Lower lobe of right lung (tissue), 2 donors: ENCODE data around the gene USH1C. TPM values are rescaled to one million over a fixed set of nuclear protein-coding genes. Genes with fewer than 3 reads are reported as not detected.

ENCODE experiments used
- ATAC-seq, 2 donors: fragments of 200-7000 bp; cut with Tn5 transposase; one replicate each; pipeline ENCODE4 v1.9.1; 2020 to 2022; ENCODE audit warnings: mild to moderate bottlenecking in 2 of 2, moderate library complexity in 2 of 2
- DNase-seq: peaks from one replicate; pipeline ENCODE4 v3.0.0-alpha.2; 2020
- H3K27ac ChIP-seq: fragments of 200-600 bp; one replicate; pipeline ENCODE4 v1.8.0; 2022
- H3K27me3 ChIP-seq: fragments of 200-600 bp; one replicate; pipeline ENCODE4 v1.8.0; 2022; ENCODE audit warnings: low read depth
- H3K36me3 ChIP-seq: fragments of 200-600 bp; one replicate; pipeline ENCODE4 v1.8.0; 2022; ENCODE audit warnings: mild to moderate bottlenecking
- H3K4me1 ChIP-seq: fragments of 200-600 bp; one replicate; pipeline ENCODE4 v1.8.0; 2022
- H3K4me3 ChIP-seq: fragments of 200-600 bp; one replicate; pipeline ENCODE4 v1.8.0; 2022; ENCODE audit warnings: mild to moderate bottlenecking
- H3K9me3 ChIP-seq: fragments of 200-600 bp; one replicate; pipeline ENCODE4 v1.8.0; 2022
- CTCF ChIP-seq: fragments of 200-600 bp; IDR thresholded peaks from one replicate; pipeline ENCODE4 v1.8.0; 2022; ENCODE audit warnings: antibody characterized with exemption, mild to moderate bottlenecking
- intact Hi-C: fragments of 100-400 bp; cut with DNase I; formaldehyde crosslinking; loops from one replicate; pipeline ENCODE4 v1.11.0; 2022
- total RNA-seq: library from RNA; stranded (reverse); fragmentation: NEBNext Ultra II Directional; extraction: Animal tissue kit (Norgen Biotek cat#: 25700); gene quantifications from one replicate; pipeline ENCODE4 v1.2.1, GENCODE V29; 2021
- donor health status: DM: no; HTN: yes; CAD: no; lungs with severe emphysema.

The USH1C gene
- total RNA-seq, 1 donor from 2014 or later: 0.30 TPM

GRCh38 chr11:17519061-17519885 is 24.9 kb downstream of the USH1C start:
- H3K4me3 ChIP-seq: no peak overlapping the region
- no peaks in the 10 kb centered on the region for H3K27me3 ChIP-seq
- DNase-seq (no peak), ATAC-seq (no peak)
- H3K27ac ChIP-seq: no peak overlapping the region
- H3K9me3 ChIP-seq: no peaks in the 10 kb centered on the region
- intact Hi-C loops: no loop called here
- no peaks in the 10 kb centered on the region for H3K36me3 ChIP-seq
- H3K4me1 ChIP-seq: no peaks in the 10 kb centered on the region
- TF ChIP-seq CTCF: no peak

GRCh38 chr11:17518366-17518765 is 25.9 kb downstream of the USH1C start:
- TF ChIP-seq CTCF: no peak

GRCh38 chr11:17517186-17517585 is 27.0 kb downstream of the USH1C start:
- TF ChIP-seq CTCF: no peak
- ATAC-seq (no peak), DNase-seq (no peak)
- no peaks in the 10 kb centered on the region for H3K4me1 ChIP-seq
- H3K27ac ChIP-seq: no peak overlapping the region
- no peaks in the 10 kb centered on the region for H3K9me3 ChIP-seq
- no peaks in the 10 kb centered on the region for H3K36me3 ChIP-seq
- intact Hi-C loops: no loop called here
- H3K4me3 ChIP-seq: no peak overlapping the region
- H3K27me3 ChIP-seq: no peaks in the 10 kb centered on the region

More at GRCh38 chr11:17518366-17518765, 25.9 kb downstream of the USH1C start:
- no peak overlapping the region for H3K27ac ChIP-seq
- H3K4me1 ChIP-seq: no peaks in the 10 kb centered on the region
- intact Hi-C loops: no loop called here
- ATAC-seq (no peak), DNase-seq (no peak)
- no peaks in the 10 kb centered on the region for H3K9me3 ChIP-seq
- no peak overlapping the region for H3K4me3 ChIP-seq
- H3K27me3 ChIP-seq: no peaks in the 10 kb centered on the region
- no peaks in the 10 kb centered on the region for H3K36me3 ChIP-seq

GRCh38 chr11:17516551-17517150 is 27.6 kb downstream of the USH1C start:
- H3K36me3 ChIP-seq: no peaks in the 10 kb centered on the region
- DNase-seq (no peak), ATAC-seq (no peak)
- no peaks in the 10 kb centered on the region for H3K4me1 ChIP-seq
- H3K4me3 ChIP-seq: no peak overlapping the region
- no peak overlapping the region for H3K27ac ChIP-seq
- no peak for TF ChIP-seq CTCF
- intact Hi-C loops: no loop called here
- no peaks in the 10 kb centered on the region for H3K27me3 ChIP-seq
- H3K9me3 ChIP-seq: no peaks in the 10 kb centered on the region

GRCh38 chr11:17515443-17516176 is 28.6 kb downstream of the USH1C start:
- Histone ChIP-seq H3K4me1 (no peaks in the 10 kb centered on the region), H3K36me3 (no peaks in the 10 kb centered on the region), H3K4me3 (no peak overlapping the region), H3K9me3 (no peaks in the 10 kb centered on the region), H3K27ac (no peak overlapping the region), H3K27me3 (no peaks in the 10 kb centered on the region)
- no peak for TF ChIP-seq CTCF
- intact Hi-C loops: no loop called here
- DNase-seq (no peak), ATAC-seq (no peak)
